HepG2 (cell line): ENCODE measurements around the gene TIAM1. TPM values are rescaled to one million over a fixed set of nuclear protein-coding genes. Genes with fewer than 3 reads are reported as not detected.

Experiments used
- ATAC-seq: fragments of 200-7000 bp; cut with Tn5 transposase; 3 replicates; pipeline ENCODE4 v1.9.1; 2020; ENCODE audit warnings: mild to moderate bottlenecking, moderate library complexity
- BruUV-seq: library from RNA; stranded (reverse); fragments of 400-500 nt; replicated peaks from 2 replicates; lab custom pipeline; 2021; lab: Mats Ljungman, UMichigan
- CTCF ChIA-PET: fragments of 300-600 bp; formaldehyde crosslinking; extraction: SDS; loops from one replicate; lab custom pipeline; 2021; ENCODE audit warnings: low total read pairs, inconsistent platforms, low intra/inter-chr PET ratio; lab: Yijun Ruan, JAX
- POLR2A ChIA-PET: fragments of 350-600 bp; sonication (Branson Sonifier 250); formaldehyde crosslinking; loops from one replicate; lab custom pipeline; 2020; ENCODE audit warnings: antibody characterized with exemption, inconsistent platforms; lab: Yijun Ruan, JAX
- DNase-seq: peaks from one replicate; pipeline ENCODE4 v3.0.0-alpha.2; 2015; ENCODE audit warnings: low spot score
- FAIRE-seq: peaks from 3 replicates; lab custom pipeline; 2011; peaks lifted over from hg19 to GRCh38; lab: Jason Lieb, UNC
- H2AFZ ChIP-seq: one replicate; pipeline ENCODE4 v1.6.1; 2011; ENCODE audit warnings: low read length, inconsistent platforms
- H3K27ac ChIP-seq: fragments of 300-600 bp; 3 replicates; pipeline ENCODE4 v1.8.0; 2011; ENCODE audit warnings: mixed run types, mild to moderate bottlenecking, mixed read lengths, low read length, inconsistent platforms; ENCODE audit not compliant: insufficient read depth; ENCODE audit errors: extremely low read length
- H3K27me3 ChIP-seq, 2 experiments: fragments of 200-600 bp in 1 of 2; 2 replicates in 1 of 2; 3 replicates in 1 of 2; pipeline versions ENCODE4 v1.6.0 to v1.8.0; 2011; ENCODE audit warnings: low read length in 2 of 2, mild to moderate bottlenecking in 2 of 2, moderate library complexity in 2 of 2, inconsistent platforms in 1 of 2; ENCODE audit not compliant: insufficient read depth in 2 of 2, control insufficient read depth in 1 of 2
- H3K36me3 ChIP-seq, 2 experiments: fragments of 200-600 bp in 1 of 2; replicated peaks in 1 of 2; 2 replicates in 1 of 2; 3 replicates in 1 of 2; pipeline versions ENCODE4 v1.5.1 to v1.8.0; 2011; ENCODE audit warnings: low read length in 2 of 2, inconsistent platforms in 1 of 2; ENCODE audit not compliant: insufficient read depth in 2 of 2, control insufficient read depth in 1 of 2
- H3K4me1 ChIP-seq: 2 replicates; pipeline ENCODE4 v1.5.1; 2012; ENCODE audit warnings: low read length, inconsistent platforms; ENCODE audit not compliant: insufficient read depth
- H3K4me2 ChIP-seq: 2 replicates; pipeline ENCODE4 v1.6.0; 2011; ENCODE audit warnings: low read depth, low read length, inconsistent platforms
- H3K4me3 ChIP-seq, 3 experiments: fragments of 200-600 bp in 1 of 3; sonication (generic), shearing (Covaris generic) in 1 of 3; replicated peaks in 1 of 3; 2 replicates each; pipeline ENCODE4 v1.5.1; 2011 to 2016; ENCODE audit warnings: low read length in 3 of 3, inconsistent platforms in 2 of 3, low read depth in 2 of 3, mild to moderate bottlenecking in 2 of 3, control low read depth in 1 of 3, mixed read lengths in 1 of 3; ENCODE audit not compliant: insufficient read depth in 1 of 3
- H3K79me2 ChIP-seq: one replicate; pipeline ENCODE4 v1.6.1; 2011; ENCODE audit warnings: low read length, inconsistent platforms; ENCODE audit not compliant: insufficient read depth
- H3K9ac ChIP-seq: 2 replicates; pipeline ENCODE4 v1.6.0; 2011; ENCODE audit warnings: mild to moderate bottlenecking, low read depth, low read length, inconsistent platforms; ENCODE audit not compliant: insufficient read depth
- H3K9me3 ChIP-seq: 2 replicates; pipeline ENCODE4 v1.5.1; 2012; ENCODE audit warnings: mild to moderate bottlenecking, low read length
- H4K20me1 ChIP-seq: 2 replicates; pipeline ENCODE4 v1.6.0; 2011; ENCODE audit warnings: inconsistent platforms, mild to moderate bottlenecking, low read length, moderate library complexity; ENCODE audit not compliant: insufficient read depth
- FIP1L1 ChIP-seq: fragments of 200-400 bp; formaldehyde crosslinking; IDR thresholded peaks from 2 replicates; pipeline ENCODE4 v1.6.1; 2018; ENCODE audit warnings: low read depth, mild to moderate bottlenecking, low read length, moderate library complexity, borderline replicate concordance; ENCODE audit not compliant: insufficient read depth
- FOXO4 ChIP-seq: sonication (generic); formaldehyde crosslinking; conservative IDR thresholded peaks from 2 replicates; pipeline ENCODE4 v1.8.1; 2023; ENCODE audit warnings: missing genetic modification reagents
- GZF1 ChIP-seq: sonication (generic); formaldehyde crosslinking; IDR thresholded peaks from 2 replicates; pipeline ENCODE4 v1.5.1; 2020; ENCODE audit warnings: mild to moderate bottlenecking, missing genetic modification reagents
- HHEX ChIP-seq: IDR thresholded peaks from 2 replicates; pipeline ENCODE4 v1.6.1; 2016; ENCODE audit warnings: control low read depth
- SP4 ChIP-seq: sonication (generic); formaldehyde crosslinking; IDR thresholded peaks from 2 replicates; pipeline ENCODE4 v1.8.1; 2023; ENCODE audit warnings: mild to moderate bottlenecking, missing genetic modification reagents
- ZFYVE20 ChIP-seq: sonication (generic); formaldehyde crosslinking; IDR thresholded peaks from 2 replicates; pipeline ENCODE4 v1.8.0; 2023; ENCODE audit warnings: low read depth, mild to moderate bottlenecking, moderate library complexity, missing genetic modification reagents, borderline replicate concordance
- ZNF75D ChIP-seq: sonication (generic); formaldehyde crosslinking; IDR thresholded peaks from 2 replicates; pipeline ENCODE4 v1.8.1; 2023; ENCODE audit warnings: missing genetic modification reagents, mild to moderate bottlenecking, borderline replicate concordance
- ZNF773 ChIP-seq: sonication (generic); formaldehyde crosslinking; IDR thresholded peaks from 2 replicates; pipeline ENCODE4 v1.4.0; 2020; ENCODE audit warnings: missing genetic modification reagents, borderline replicate concordance
- WGBS: methylation state at CpG from one replicate; pipeline ENCODE4 v1.1.6; 2017; ENCODE audit warnings: low lambda C conversion rate; 5-methylcytosine and 5-hydroxymethylcytosine counted together
- in situ Hi-C: cut with HindIII; loops from 2 replicates; pipeline ENCODE4 v1.10.0; 2017; ENCODE audit warnings: low pct_unique_long_range_greater_than_20kb; ENCODE audit not compliant: extremely low pct_ligation_motif_present
- intact Hi-C: fragments of 100-400 bp; cut with micrococcal nuclease; formaldehyde crosslinking; loops from one replicate; pipeline ENCODE4 v1.10.0; 2022; ENCODE audit not compliant: unreplicated experiment
- polyA plus RNA-seq, 8 experiments: library from polyadenylated mRNA; depleted of rRNA in 3 of 8; stranded (reverse) in 7 of 8; unstranded in 1 of 8; fragments of >200 nt; fragmentation: Illumina TruSeq in 4 of 8; extraction: Trizol in 4 of 8; gene quantifications; 2 replicates each; pipeline versions ENCODE4 v1.2.1 to v1.2.3, GENCODE V29; 2011 to 2016; ENCODE audit warnings: low read depth in 4 of 8, missing spikeins in 1 of 8, mixed read lengths in 1 of 8; ENCODE audit not compliant: insufficient read depth in 1 of 8
- total RNA-seq, 5 experiments: library from RNA; depleted of rRNA; stranded (reverse); fragments of >200 nt; fragmentation: Illumina TruSeq; extraction: Trizol; gene quantifications; 2 replicates each; pipeline ENCODE4 v1.2.3, GENCODE V29; 2016; ENCODE audit warnings: low read depth in 1 of 5
- TF ChIP-seq, protein P1 (sequence below): sonication (generic); formaldehyde crosslinking; IDR thresholded peaks from 2 replicates; pipeline ENCODE4 v1.8.1; 2023; ENCODE audit warnings: missing genetic modification reagents, mild to moderate bottlenecking, borderline replicate concordance
- TF ChIP-seq, protein P2 (sequence below): sonication (generic); formaldehyde crosslinking; IDR thresholded peaks from 2 replicates; pipeline ENCODE4 v1.5.0; 2020; ENCODE audit warnings: mild to moderate bottlenecking, missing genetic modification reagents
- TF ChIP-seq, protein P3 (sequence below): fragments of 450-650 bp; IDR thresholded peaks from 2 replicates; pipeline ENCODE4 v1.6.1; 2016

TIAM1 gene
- total and polyA plus RNA-seq, 2 of the 13 experiments (the other 11 are each of a cell fraction or from before 2014, with no cell fraction given): 0.13 to 0.24 TPM

- H3K4me1 ChIP-seq: no peaks in the 10 kb centered on the region
- H3K27me3 ChIP-seq: no peaks in the 10 kb centered on the region
- DNase-seq (no peak), ATAC-seq (no peak), FAIRE-seq (no peak)
- H3K9me3 ChIP-seq: no peaks in the 10 kb centered on the region
- intact Hi-C loops (no loop called here), in situ Hi-C loops (no loop called here)
- BruUV-seq: no TSS peak
- H3K9ac ChIP-seq: no peak overlapping the region
- H3K4me2 ChIP-seq: no peak overlapping the region
- H3K36me3 ChIP-seq: no peaks in the 10 kb centered on the region
- 36% methylated on average over 8 of the region's 8 CpGs for WGBS
- CTCF ChIA-PET: no interaction called here
- H3K27ac ChIP-seq: no peak overlapping the region
- POLR2A ChIA-PET: no interaction called here
- TF ChIP-seq ZNF75D (CRISPR knock-in tag) (no peak), ZNF773 (no peak), ZFYVE20 (CRISPR knock-in tag) (no peak), SP4 (CRISPR knock-in tag) (no peak), GZF1 (no peak), FOXO4 (CRISPR knock-in tag) (no peak), HHEX (CRISPR knock-in tag) (no peak), FIP1L1 (no peak)
- TF ChIP-seq, protein P1, sequence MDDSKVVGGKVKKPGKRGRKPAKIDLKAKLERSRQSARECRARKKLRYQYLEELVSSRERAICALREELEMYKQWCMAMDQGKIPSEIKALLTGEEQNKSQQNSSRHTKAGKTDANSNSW (CRISPR knock-in tag): no peak
- TF ChIP-seq, protein P2, sequence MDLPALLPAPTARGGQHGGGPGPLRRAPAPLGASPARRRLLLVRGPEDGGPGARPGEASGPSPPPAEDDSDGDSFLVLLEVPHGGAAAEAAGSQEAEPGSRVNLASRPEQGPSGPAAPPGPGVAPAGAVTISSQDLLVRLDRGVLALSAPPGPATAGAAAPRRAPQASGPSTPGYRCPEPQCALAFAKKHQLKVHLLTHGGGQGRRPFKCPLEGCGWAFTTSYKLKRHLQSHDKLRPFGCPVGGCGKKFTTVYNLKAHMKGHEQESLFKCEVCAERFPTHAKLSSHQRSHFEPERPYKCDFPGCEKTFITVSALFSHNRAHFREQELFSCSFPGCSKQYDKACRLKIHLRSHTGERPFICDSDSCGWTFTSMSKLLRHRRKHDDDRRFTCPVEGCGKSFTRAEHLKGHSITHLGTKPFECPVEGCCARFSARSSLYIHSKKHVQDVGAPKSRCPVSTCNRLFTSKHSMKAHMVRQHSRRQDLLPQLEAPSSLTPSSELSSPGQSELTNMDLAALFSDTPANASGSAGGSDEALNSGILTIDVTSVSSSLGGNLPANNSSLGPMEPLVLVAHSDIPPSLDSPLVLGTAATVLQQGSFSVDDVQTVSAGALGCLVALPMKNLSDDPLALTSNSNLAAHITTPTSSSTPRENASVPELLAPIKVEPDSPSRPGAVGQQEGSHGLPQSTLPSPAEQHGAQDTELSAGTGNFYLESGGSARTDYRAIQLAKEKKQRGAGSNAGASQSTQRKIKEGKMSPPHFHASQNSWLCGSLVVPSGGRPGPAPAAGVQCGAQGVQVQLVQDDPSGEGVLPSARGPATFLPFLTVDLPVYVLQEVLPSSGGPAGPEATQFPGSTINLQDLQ (CRISPR knock-in tag): no peak
- TF ChIP-seq, protein P3, sequence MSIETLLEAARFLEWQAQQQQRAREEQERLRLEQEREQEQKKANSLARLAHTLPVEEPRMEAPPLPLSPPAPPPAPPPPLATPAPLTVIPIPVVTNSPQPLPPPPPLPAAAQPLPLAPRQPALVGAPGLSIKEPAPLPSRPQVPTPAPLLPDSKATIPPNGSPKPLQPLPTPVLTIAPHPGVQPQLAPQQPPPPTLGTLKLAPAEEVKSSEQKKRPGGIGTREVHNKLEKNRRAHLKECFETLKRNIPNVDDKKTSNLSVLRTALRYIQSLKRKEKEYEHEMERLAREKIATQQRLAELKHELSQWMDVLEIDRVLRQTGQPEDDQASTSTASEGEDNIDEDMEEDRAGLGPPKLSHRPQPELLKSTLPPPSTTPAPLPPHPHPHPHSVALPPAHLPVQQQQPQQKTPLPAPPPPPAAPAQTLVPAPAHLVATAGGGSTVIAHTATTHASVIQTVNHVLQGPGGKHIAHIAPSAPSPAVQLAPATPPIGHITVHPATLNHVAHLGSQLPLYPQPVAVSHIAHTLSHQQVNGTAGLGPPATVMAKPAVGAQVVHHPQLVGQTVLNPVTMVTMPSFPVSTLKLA: no peak
- H4K20me1 ChIP-seq: no peaks in the 10 kb centered on the region
- no peaks in the 10 kb centered on the region for H3K79me2 ChIP-seq
- H3K4me3 ChIP-seq: no peak overlapping the region
- no peak overlapping the region for H2AFZ ChIP-seq
Measured at GRCh38 chr21:31383770-31384169, 39.7 kb upstream of the TIAM1 start.
